IPS-11a (cell line): Measurements from ENCODE around the gene KIF1B.
"Not testable (repeated sequence)": the region's sequence is repeated elsewhere in the genome, so short reads cannot be mapped to it uniquely, and the experiment has no call there.

Experiments used
- H3K4me3 ChIP-seq: one replicate; pipeline ENCODE4 v1.5.1; 2013; ENCODE audit warnings: low read depth, low read length, control low read depth

KIF1B gene

DNA sequence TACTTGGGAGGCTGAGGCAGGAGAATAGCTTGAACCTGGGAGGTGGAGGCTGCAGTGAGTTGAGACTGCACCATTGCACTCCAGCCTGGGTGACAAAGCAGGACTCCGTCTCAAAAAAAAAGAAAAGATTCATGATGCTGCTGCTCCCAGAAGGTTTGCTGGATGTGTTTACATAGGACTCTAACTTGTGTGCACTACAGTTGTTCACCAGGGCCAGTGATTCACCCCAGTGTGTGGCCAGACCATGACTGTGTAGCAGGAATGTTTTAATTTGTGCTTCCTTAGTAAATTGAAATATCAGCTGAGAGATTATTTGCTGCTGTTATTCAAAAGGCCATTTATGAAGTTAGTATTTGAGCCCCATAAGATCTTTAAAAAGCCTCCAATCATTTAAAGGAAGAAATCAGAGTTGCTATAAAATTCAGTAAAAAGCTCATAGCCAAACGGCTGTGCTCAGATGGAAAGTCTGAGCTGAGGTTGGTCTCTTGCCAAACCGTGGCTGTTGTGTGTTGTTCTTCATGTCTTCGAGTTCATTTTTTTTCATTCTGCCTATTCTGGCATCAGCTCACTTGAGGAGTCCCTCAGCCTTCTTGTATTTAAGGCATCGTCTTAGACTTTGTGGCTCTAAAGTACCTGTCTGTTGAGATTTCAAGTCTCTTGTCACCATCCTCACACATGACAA is 170.4 kb downstream of the KIF1B start:
- no peak overlapping the region for H3K4me3 ChIP-seq

GRCh38 chr1:10383630-10384029 is 173.3 kb downstream of the KIF1B start:
- no peak overlapping the region for H3K4me3 ChIP-seq

DNA sequence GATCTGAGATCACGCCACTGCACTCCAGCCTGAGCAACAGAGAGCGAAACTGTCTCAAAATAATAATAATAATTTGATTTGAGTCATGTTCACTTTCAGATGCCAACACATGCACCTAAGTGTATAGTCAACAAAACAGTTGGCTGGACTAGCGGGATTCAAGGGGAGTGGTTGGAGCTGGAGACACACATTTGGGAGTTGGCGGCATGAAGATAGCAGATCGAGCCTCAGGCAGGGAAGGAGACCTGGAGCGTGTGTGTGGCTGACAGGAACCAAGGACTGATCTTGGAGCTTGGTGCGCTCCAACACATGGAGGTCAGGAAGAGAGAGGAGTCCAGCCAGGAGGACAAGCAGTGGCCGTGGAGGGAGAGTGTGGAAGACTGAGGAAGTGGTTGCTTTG is 173.8 kb downstream of the KIF1B start:
- H3K4me3 ChIP-seq = no peak overlapping the region

- H3K4me3 ChIP-seq = no peak overlapping the region
Observed at GRCh38 chr1:10386761-10387676, 176.6 kb downstream of the KIF1B start.

GRCh38 chr1:10387677-10388386 is 177.5 kb downstream of the KIF1B start:
- H3K4me3 ChIP-seq = no peak overlapping the region

GRCh38 chr1:10388387-10388715 is 178.0 kb downstream of the KIF1B start:
- H3K4me3 ChIP-seq = no peak overlapping the region

DNA sequence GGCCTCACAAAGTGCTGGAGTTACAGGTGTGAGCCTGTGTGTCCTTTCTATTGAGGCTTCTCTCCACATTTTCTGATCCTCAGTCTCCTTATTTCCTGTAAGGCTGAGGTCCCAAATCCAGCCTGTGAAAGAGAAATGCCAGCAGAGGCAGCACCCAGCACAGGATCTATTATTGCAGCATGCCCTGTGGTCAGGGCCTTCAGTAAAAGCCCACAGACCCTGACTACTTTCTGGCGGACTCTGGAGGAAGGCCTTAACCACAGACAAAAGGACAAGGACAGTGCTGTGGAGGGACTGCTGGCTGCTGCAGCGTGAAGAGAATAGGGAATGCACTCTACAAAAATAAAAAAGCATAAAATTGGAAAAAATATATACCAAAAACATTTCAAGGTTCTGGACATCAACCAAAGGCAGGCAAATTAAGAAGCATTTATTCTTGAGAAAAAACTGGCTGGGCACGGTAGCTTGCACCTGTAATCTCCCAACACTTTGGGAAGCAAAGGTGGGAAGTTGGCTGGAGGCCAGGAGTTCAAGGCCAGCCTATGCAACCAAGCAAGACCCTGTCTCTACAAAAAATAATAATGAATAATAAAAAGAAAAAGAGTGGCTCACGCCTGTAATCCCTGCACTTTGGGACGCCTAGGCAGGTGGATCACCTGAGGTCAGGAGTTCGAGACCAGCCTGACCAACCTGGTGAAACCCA is 179.1 kb downstream of the KIF1B start:
- H3K4me3 ChIP-seq = no peak overlapping the region

- no peak overlapping the region for H3K4me3 ChIP-seq
Observed at GRCh38 chr1:10396870-10397269, 186.5 kb downstream of the KIF1B start.

GRCh38 chr1:10398278-10398733 is 187.9 kb downstream of the KIF1B start:
- H3K4me3 ChIP-seq = peak overlapping the region; percentile 93

- H3K4me3 ChIP-seq = peak within 1 kb of the TSS; percentile 93
Observed at GRCh38 chr1:10398734-10399443, 188.5 kb downstream of the KIF1B start, which contains the start of gene PGD. PGD (plus strand) TSS chr1:10399064; CDS start chr1:10399118, 54 bp downstream.

DNA sequence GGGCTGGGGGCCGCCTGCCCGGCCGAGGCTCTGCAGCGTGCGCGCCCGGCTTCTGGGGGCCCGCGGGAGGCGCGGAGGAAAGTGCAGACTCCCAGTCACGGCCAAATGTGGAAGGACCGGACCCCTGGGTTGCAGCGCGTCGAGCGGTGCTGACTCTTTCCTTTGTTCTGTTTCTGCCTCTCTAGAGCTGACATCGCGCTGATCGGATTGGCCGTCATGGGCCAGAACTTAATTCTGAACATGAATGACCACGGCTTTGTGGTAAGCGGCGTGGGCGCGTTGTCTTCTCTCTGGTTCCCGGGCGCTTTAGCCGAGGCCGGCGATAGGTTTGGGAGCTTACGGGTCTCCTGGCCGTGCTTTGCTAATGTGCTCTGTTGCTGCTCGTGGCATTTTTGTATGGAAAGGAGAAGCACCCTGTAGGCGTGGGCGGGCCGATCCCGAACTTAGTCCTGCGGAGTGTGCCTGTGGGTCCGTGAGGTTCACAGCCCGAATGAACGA is 189.1 kb downstream of the KIF1B start:
- peak overlapping the region; percentile 93 for H3K4me3 ChIP-seq

- peak overlapping the region; percentile 93 for H3K4me3 ChIP-seq
Observed at GRCh38 chr1:10400013-10400412, 189.6 kb downstream of the KIF1B start.

DNA sequence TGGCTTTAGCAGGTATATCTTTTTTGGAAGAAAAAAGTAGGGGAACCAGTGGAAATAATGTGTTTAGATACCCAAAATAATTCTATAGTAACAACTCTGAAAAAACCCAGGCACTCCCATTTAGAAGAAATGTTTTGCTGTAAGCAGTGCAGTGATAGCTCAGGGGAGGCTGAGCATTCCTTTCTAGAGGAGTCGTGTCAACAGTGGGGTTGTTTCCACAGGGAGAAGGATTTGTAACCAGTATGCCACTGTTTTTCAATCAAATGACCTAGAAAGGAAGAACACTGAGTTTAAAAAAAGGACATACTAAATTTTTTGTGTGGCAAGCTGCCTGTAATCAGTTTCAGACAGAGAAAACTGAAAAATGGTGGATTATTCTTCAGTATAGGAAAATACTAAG is 190.9 kb downstream of the KIF1B start:
- H3K4me3 ChIP-seq = no peak overlapping the region

GRCh38 chr1:10402729-10403274 is 192.4 kb downstream of the KIF1B start:
- no peak overlapping the region for H3K4me3 ChIP-seq

GRCh38 chr1:10407201-10407600 is 196.8 kb downstream of the KIF1B start:
- H3K4me3 ChIP-seq = no peak overlapping the region

DNA sequence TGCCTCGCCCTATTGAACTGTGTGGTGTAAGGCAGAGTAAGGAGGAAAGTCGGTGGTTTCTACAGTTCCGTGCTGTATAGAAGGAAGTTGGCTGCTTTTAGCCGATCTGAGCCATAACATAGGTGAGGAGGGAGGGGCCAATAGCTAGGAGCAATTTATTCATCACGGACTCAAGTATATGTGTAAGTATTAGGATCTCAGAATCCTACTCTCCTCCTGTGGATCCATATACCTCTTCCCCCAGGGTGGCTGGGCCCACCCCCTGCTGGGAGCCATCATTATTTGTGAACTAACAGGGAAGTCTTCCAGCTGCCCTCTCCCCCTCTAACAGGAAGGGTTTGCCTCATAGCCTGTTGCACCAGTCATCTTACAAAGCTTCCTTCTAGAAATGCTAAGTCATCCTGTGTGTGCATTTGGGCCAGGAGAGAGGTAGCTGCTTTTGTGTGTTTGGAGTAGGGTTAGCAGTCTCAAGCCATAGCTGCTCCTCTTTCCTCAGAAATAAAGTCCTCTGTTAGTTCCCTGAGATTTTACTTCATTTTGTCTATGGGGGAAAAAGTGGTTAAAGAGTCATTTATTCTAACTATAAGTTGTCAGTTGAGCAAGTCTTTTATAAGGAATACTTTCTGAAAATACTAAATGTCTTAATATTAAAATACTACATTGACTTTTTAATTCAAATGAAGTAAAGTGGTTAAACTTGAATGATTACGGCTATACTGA is 205.0 kb downstream of the KIF1B start:
- no peak overlapping the region for H3K4me3 ChIP-seq

GRCh38 chr1:10415967-10416366 is 205.6 kb downstream of the KIF1B start:
- not testable (repeated sequence) for H3K4me3 ChIP-seq

DNA sequence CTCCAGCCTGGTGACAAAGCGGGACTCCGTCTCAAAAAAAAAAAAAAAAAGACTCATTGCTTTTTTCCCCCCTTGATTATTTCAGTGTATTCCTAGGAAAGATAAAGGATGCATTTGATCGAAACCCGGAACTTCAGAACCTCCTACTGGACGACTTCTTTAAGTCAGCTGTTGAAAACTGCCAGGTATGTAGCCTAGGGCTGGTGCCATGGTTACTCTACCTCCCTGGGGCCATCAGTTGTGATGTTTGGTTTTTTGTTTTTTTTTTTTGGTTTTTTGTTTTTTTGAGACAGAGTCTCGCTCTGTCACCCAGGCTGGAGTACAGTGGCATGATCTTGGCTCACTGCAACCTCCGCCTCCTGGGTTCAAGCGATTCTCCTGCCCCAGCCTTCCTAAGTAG is 208.4 kb downstream of the KIF1B start:
- H3K4me3 ChIP-seq = not testable (repeated sequence)

DNA sequence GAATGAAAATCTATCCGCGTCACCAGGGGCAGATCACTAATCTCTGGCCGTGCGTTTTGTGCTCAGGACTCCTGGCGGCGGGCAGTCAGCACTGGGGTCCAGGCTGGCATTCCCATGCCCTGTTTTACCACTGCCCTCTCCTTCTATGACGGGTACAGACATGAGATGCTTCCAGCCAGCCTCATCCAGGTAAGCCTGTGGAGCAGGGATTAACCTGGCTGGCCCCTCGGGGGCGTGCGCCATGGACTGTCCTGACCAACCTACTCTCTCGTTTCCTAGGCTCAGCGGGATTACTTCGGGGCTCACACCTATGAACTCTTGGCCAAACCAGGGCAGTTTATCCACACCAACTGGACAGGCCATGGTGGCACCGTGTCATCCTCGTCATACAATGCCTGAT is 209.0 kb downstream of the KIF1B start:
- H3K4me3 ChIP-seq = no peak overlapping the region
